ENCODE data around the gene TBCD. TPM values are rescaled to one million over a fixed set of nuclear protein-coding genes. Genes with fewer than 3 reads are reported as not detected.

The TBCD gene
- total and polyA plus RNA-seq, 2 donors: 140 to 292 TPM

GRCh38 chr17:82843904-82844680 is 92.2 kb downstream of the TBCD start:
- Histone ChIP-seq H3K9me3 (ENCODE audit: control insufficient read depth in 2 of 2, insufficient read depth in 1 of 2, low read length in 1 of 2) (peaks cover 0 to 1% of the 10 kb centered on the region in 2 donors), H3K4me1 (ENCODE audit: control insufficient read depth in 2 of 2, insufficient read depth in 2 of 2, low read length in 2 of 2) (peaks cover 0 to 23% of the 10 kb centered on the region in 2 donors), H3K36me3 (ENCODE audit: control insufficient read depth in 2 of 2, insufficient read depth in 2 of 2, low read length in 1 of 2) (peaks cover 0 to 10% of the 10 kb centered on the region in 2 donors), H3K27ac (ENCODE audit: low read depth in 1 of 2, low read length in 1 of 2) (no peak overlapping the region), H3K4me3 (ENCODE audit: low read length in 2 of 2) (no peak overlapping the region), H3K27me3 (ENCODE audit: control insufficient read depth in 2 of 2, insufficient read depth in 1 of 2, low read length in 1 of 2) (no peaks in the 10 kb centered on the region)
- DNase-seq (ENCODE audit: low read depth in 6 of 9, low spot score in 9 of 9): no peak
- WGBS: 93% methylated on average over 7 of the region's 7 CpGs

GRCh38 chr17:82844796-82845162 is 92.9 kb downstream of the TBCD start:
- peaks cover 0 to 1% of the 10 kb centered on the region in 2 donors for H3K9me3 ChIP-seq (ENCODE audit: control insufficient read depth in 2 of 2, insufficient read depth in 1 of 2, low read length in 1 of 2)
- WGBS: 91% methylated on average over 11 of the region's 11 CpGs
- H3K27ac ChIP-seq (ENCODE audit: low read depth in 1 of 2, low read length in 1 of 2): no peak overlapping the region
- H3K4me1 ChIP-seq (ENCODE audit: control insufficient read depth in 2 of 2, insufficient read depth in 2 of 2, low read length in 2 of 2): peaks cover 2 to 29% of the 10 kb centered on the region in 2 donors
- no peak overlapping the region for H3K4me3 ChIP-seq (ENCODE audit: low read length in 2 of 2)
- H3K36me3 ChIP-seq (ENCODE audit: control insufficient read depth in 2 of 2, insufficient read depth in 2 of 2, low read length in 1 of 2): peaks cover 0 to 10% of the 10 kb centered on the region in 2 donors
- no peaks in the 10 kb centered on the region for H3K27me3 ChIP-seq (ENCODE audit: control insufficient read depth in 2 of 2, insufficient read depth in 1 of 2, low read length in 1 of 2)
- no peak for DNase-seq (ENCODE audit: low read depth in 6 of 9, low spot score in 9 of 9)

- no peak overlapping the region for H3K4me3 ChIP-seq (ENCODE audit: low read length in 2 of 2)
- 93% methylated on average over 24 of the region's 24 CpGs for WGBS
- DNase-seq (ENCODE audit: low read depth in 6 of 9, low spot score in 9 of 9): no peak
These were observed 93.4 kb downstream of the TBCD start for GRCh38 chr17:82845163-82845807.

GRCh38 chr17:82846061-82846691 is 94.3 kb downstream of the TBCD start:
- no peak overlapping the region for H3K4me3 ChIP-seq (ENCODE audit: low read length in 2 of 2)
- no peak for DNase-seq (ENCODE audit: low read depth in 6 of 9, low spot score in 9 of 9)
- H3K9me3 ChIP-seq (ENCODE audit: control insufficient read depth in 2 of 2, insufficient read depth in 1 of 2, low read length in 1 of 2): peaks cover 0 to 1% of the 10 kb centered on the region in 2 donors
- no peak overlapping the region for H3K27ac ChIP-seq (ENCODE audit: low read depth in 1 of 2, low read length in 1 of 2)
- H3K27me3 ChIP-seq (ENCODE audit: control insufficient read depth in 2 of 2, insufficient read depth in 1 of 2, low read length in 1 of 2): no peaks in the 10 kb centered on the region
- H3K36me3 ChIP-seq (ENCODE audit: control insufficient read depth in 2 of 2, insufficient read depth in 2 of 2, low read length in 1 of 2): peaks cover 0 to 10% of the 10 kb centered on the region in 2 donors
- 93% methylated on average over 25 of the region's 25 CpGs for WGBS
- H3K4me1 ChIP-seq (ENCODE audit: control insufficient read depth in 2 of 2, insufficient read depth in 2 of 2, low read length in 2 of 2): peaks cover 2 to 27% of the 10 kb centered on the region in 2 donors

More at GRCh38 chr17:82845163-82845807, 93.4 kb downstream of the TBCD start:
- Histone ChIP-seq H3K27ac (ENCODE audit: low read depth in 1 of 2, low read length in 1 of 2) (peak overlapping the region in 1 of 2 donors; percentile 13), H3K27me3 (ENCODE audit: control insufficient read depth in 2 of 2, insufficient read depth in 1 of 2, low read length in 1 of 2) (no peaks in the 10 kb centered on the region), H3K36me3 (ENCODE audit: control insufficient read depth in 2 of 2, insufficient read depth in 2 of 2, low read length in 1 of 2) (peaks cover 0 to 10% of the 10 kb centered on the region in 2 donors), H3K9me3 (ENCODE audit: control insufficient read depth in 2 of 2, insufficient read depth in 1 of 2, low read length in 1 of 2) (peaks cover 0 to 1% of the 10 kb centered on the region in 2 donors), H3K4me1 (ENCODE audit: control insufficient read depth in 2 of 2, insufficient read depth in 2 of 2, low read length in 2 of 2) (peaks cover 2 to 31% of the 10 kb centered on the region in 2 donors)

GRCh38 chr17:82848022-82848592 is 96.2 kb downstream of the TBCD start:
- Histone ChIP-seq H3K4me3 (ENCODE audit: low read length in 2 of 2) (no peak overlapping the region), H3K27me3 (ENCODE audit: control insufficient read depth in 2 of 2, insufficient read depth in 1 of 2, low read length in 1 of 2) (no peaks in the 10 kb centered on the region), H3K4me1 (ENCODE audit: control insufficient read depth in 2 of 2, insufficient read depth in 2 of 2, low read length in 2 of 2) (peaks cover 2 to 27% of the 10 kb centered on the region in 2 donors), H3K36me3 (ENCODE audit: control insufficient read depth in 2 of 2, insufficient read depth in 2 of 2, low read length in 1 of 2) (peaks cover 3 to 10% of the 10 kb centered on the region in 2 donors), H3K27ac (ENCODE audit: low read depth in 1 of 2, low read length in 1 of 2) (peak overlapping the region; percentile 74 to 76), H3K9me3 (ENCODE audit: control insufficient read depth in 2 of 2, insufficient read depth in 1 of 2, low read length in 1 of 2) (peaks cover 0 to 1% of the 10 kb centered on the region in 2 donors)
- peak in 1 of 9 donors; percentile 65 for DNase-seq (ENCODE audit: low read depth in 6 of 9, low spot score in 9 of 9)
- 84% methylated on average over 23 of the region's 23 CpGs for WGBS

- Histone ChIP-seq H3K4me3 (ENCODE audit: low read length in 2 of 2) (no peak overlapping the region), H3K9me3 (ENCODE audit: control insufficient read depth in 2 of 2, insufficient read depth in 1 of 2, low read length in 1 of 2) (peaks cover 0 to 1% of the 10 kb centered on the region in 2 donors), H3K27ac (ENCODE audit: low read depth in 1 of 2, low read length in 1 of 2) (no peak overlapping the region), H3K27me3 (ENCODE audit: control insufficient read depth in 2 of 2, insufficient read depth in 1 of 2, low read length in 1 of 2) (no peaks in the 10 kb centered on the region), H3K4me1 (ENCODE audit: control insufficient read depth in 2 of 2, insufficient read depth in 2 of 2, low read length in 2 of 2) (peaks cover 2 to 27% of the 10 kb centered on the region in 2 donors), H3K36me3 (ENCODE audit: control insufficient read depth in 2 of 2, insufficient read depth in 2 of 2, low read length in 1 of 2) (peaks cover 4 to 10% of the 10 kb centered on the region in 2 donors)
- 72% methylated on average over 33 of the region's 33 CpGs for WGBS
- DNase-seq (ENCODE audit: low read depth in 6 of 9, low spot score in 9 of 9): no peak
These were observed 97.4 kb downstream of the TBCD start for GRCh38 chr17:82849076-82849945.

DNA sequence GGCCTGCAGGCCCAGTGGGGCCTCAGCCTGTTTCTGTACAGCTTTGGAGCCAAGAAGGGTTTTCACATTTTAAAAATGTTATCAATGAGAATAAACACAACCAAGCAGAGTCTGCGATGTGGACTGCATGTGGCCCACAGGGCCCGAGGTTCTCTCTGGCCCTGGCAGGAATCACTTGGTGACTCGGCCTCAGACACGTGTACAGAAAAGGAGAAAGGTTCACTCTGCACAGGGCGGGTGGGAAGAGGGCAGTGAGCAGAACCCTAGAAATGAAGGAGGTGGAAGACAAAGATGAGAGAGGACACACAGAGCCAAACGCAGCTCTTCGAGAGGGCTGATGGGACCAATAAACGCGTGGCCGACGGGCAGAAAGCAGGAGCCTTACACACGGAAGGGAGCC is 99.5 kb downstream of the TBCD start:
- Histone ChIP-seq H3K4me3 (ENCODE audit: low read length in 2 of 2) (no peak overlapping the region), H3K36me3 (ENCODE audit: control insufficient read depth in 2 of 2, insufficient read depth in 2 of 2, low read length in 1 of 2) (peaks cover 9% of the 10 kb centered on the region in 2 donors), H3K27me3 (ENCODE audit: control insufficient read depth in 2 of 2, insufficient read depth in 1 of 2, low read length in 1 of 2) (no peaks in the 10 kb centered on the region), H3K27ac (ENCODE audit: low read depth in 1 of 2, low read length in 1 of 2) (no peak overlapping the region), H3K4me1 (ENCODE audit: control insufficient read depth in 2 of 2, insufficient read depth in 2 of 2, low read length in 2 of 2) (peaks cover 2 to 21% of the 10 kb centered on the region in 2 donors), H3K9me3 (ENCODE audit: control insufficient read depth in 2 of 2, insufficient read depth in 1 of 2, low read length in 1 of 2) (no peaks in the 10 kb centered on the region)
- DNase-seq (ENCODE audit: low read depth in 6 of 9, low spot score in 9 of 9): no peak
- WGBS: 90% methylated on average over 12 of the region's 12 CpGs

GRCh38 chr17:82854226-82854625 is 102.4 kb downstream of the TBCD start:
- no peak for DNase-seq (ENCODE audit: low read depth in 6 of 9, low spot score in 9 of 9)
- Histone ChIP-seq H3K27me3 (ENCODE audit: control insufficient read depth in 2 of 2, insufficient read depth in 1 of 2, low read length in 1 of 2) (no peaks in the 10 kb centered on the region), H3K4me1 (ENCODE audit: control insufficient read depth in 2 of 2, insufficient read depth in 2 of 2, low read length in 2 of 2) (peaks cover 2 to 17% of the 10 kb centered on the region in 2 donors), H3K4me3 (ENCODE audit: low read length in 2 of 2) (no peak overlapping the region), H3K9me3 (ENCODE audit: control insufficient read depth in 2 of 2, insufficient read depth in 1 of 2, low read length in 1 of 2) (no peaks in the 10 kb centered on the region), H3K36me3 (ENCODE audit: control insufficient read depth in 2 of 2, insufficient read depth in 2 of 2, low read length in 1 of 2) (peaks cover 5 to 9% of the 10 kb centered on the region in 2 donors), H3K27ac (ENCODE audit: low read depth in 1 of 2, low read length in 1 of 2) (no peak overlapping the region)
- 99% methylated on average over 11 of the region's 11 CpGs for WGBS
